SU-DHL-6 (cell line): Measurements from ENCODE around the gene RAVER1.

Experiments
- H2AFZ ChIP-seq: fragments of 200-600 bp; sonication (generic); 2 replicates; pipeline ENCODE4 v1.6.1; 2014; ENCODE audit warnings: low read depth, mild to moderate bottlenecking, moderate library complexity, mixed read lengths, antibody characterized with exemption, low read length; ENCODE audit not compliant: severe bottlenecking
- H3F3A ChIP-seq: fragments of 200-600 bp; shearing (Covaris generic); 2 replicates; pipeline ENCODE4 v1.6.0; 2016; ENCODE audit warnings: antibody characterized with exemption, mild to moderate bottlenecking; ENCODE audit not compliant: insufficient read depth
- H3K27ac ChIP-seq: fragments of 200-600 bp; sonication (generic); 2 replicates; pipeline ENCODE4 v1.5.1; 2016; ENCODE audit warnings: low read depth, mild to moderate bottlenecking, low read length, moderate library complexity, mixed read lengths
- H3K27me3 ChIP-seq: fragments of 200-600 bp; sonication (generic), shearing (Covaris generic); 2 replicates; pipeline ENCODE4 v1.6.0; 2014; ENCODE audit warnings: mild to moderate bottlenecking, low read length
- H3K36me3 ChIP-seq: fragments of 200-600 bp; sonication (generic); 2 replicates; pipeline ENCODE4 v1.6.1; 2014; ENCODE audit warnings: mild to moderate bottlenecking, low read length, mixed read lengths
- H3K4me2 ChIP-seq: fragments of 300-600, 200-600 bp; shearing (Covaris generic), sonication (generic); 2 replicates; pipeline ENCODE4 v1.6.0; 2014; ENCODE audit warnings: low read length, low read depth, mild to moderate bottlenecking; ENCODE audit not compliant: poor library complexity, severe bottlenecking
- H3K4me3 ChIP-seq: fragments of 200-600 bp; sonication (generic); 2 replicates; pipeline ENCODE4 v1.5.1; 2014; ENCODE audit warnings: antibody characterized with exemption, low read length, mild to moderate bottlenecking, mixed read lengths; ENCODE audit not compliant: insufficient read depth, poor library complexity, severe bottlenecking
- H3K79me2 ChIP-seq: fragments of 200-600 bp; sonication (generic); 2 replicates; pipeline ENCODE4 v1.6.1; 2014; ENCODE audit warnings: mild to moderate bottlenecking, low read length, moderate library complexity; ENCODE audit not compliant: insufficient read depth
- H3K9ac ChIP-seq: fragments of 200-600 bp; sonication (generic); 2 replicates; pipeline ENCODE4 v1.7.0; 2014; ENCODE audit warnings: mild to moderate bottlenecking, low read length
- H3K9me2 ChIP-seq: fragments of 200-600 bp; sonication (generic); replicated peaks from 2 replicates; pipeline ENCODE4 v1.6.1; 2014; ENCODE audit warnings: low read length; ENCODE audit not compliant: insufficient read depth
- H3K9me3 ChIP-seq: fragments of 200-600 bp; sonication (generic); 2 replicates; pipeline ENCODE4 v1.6.1; 2014; ENCODE audit warnings: low read length, mixed read lengths; ENCODE audit not compliant: insufficient read depth
- H4K20me1 ChIP-seq: fragments of 200-600 bp; sonication (generic); 2 replicates; pipeline ENCODE4 v1.6.1; 2014; ENCODE audit warnings: low read depth, mild to moderate bottlenecking, antibody characterized with exemption, low read length, moderate library complexity, mixed read lengths
- CTCF ChIP-seq: fragments of 200-600 bp; sonication (generic); IDR thresholded peaks from one replicate; pipeline ENCODE4 v1.5.1; 2017; ENCODE audit warnings: antibody characterized with exemption, mild to moderate bottlenecking, low read length, moderate library complexity; ENCODE audit not compliant: insufficient read depth, poor library complexity, severe bottlenecking
- EZH2phosphoT487 ChIP-seq: fragments of 200-600 bp; sonication (generic), shearing (Covaris generic); conservative IDR thresholded peaks from 2 replicates; pipeline ENCODE4 v1.6.1; 2018; ENCODE audit warnings: mild to moderate bottlenecking, antibody characterized with exemption, low read length, moderate library complexity, mixed read lengths

RAVER1 gene

GRCh38 chr19:10270180-10270615 is 63.1 kb downstream of the RAVER1 start:
- H3K27me3 ChIP-seq: no peaks in the 10 kb centered on the region
- H3K4me2 ChIP-seq: peak overlapping the region; percentile 95
- H2AFZ ChIP-seq: peak overlapping the region; percentile 28
- H3K27ac ChIP-seq: peak overlapping the region; percentile 93
- H3K36me3 ChIP-seq: no peaks in the 10 kb centered on the region
- peaks cover 17% of the 10 kb centered on the region for H3F3A ChIP-seq
- peak overlapping the region; percentile 79 for H3K9ac ChIP-seq
- H3K79me2 ChIP-seq: peaks cover 18% of the 10 kb centered on the region; the same call in 1 of the 2 replicates
- no peak for TF ChIP-seq EZH2phosphoT487
- TF ChIP-seq CTCF: no peak
- H3K4me3 ChIP-seq: peak overlapping the region; percentile 71
- no peaks in the 10 kb centered on the region for H3K9me2 ChIP-seq
- no peaks in the 10 kb centered on the region for H3K9me3 ChIP-seq
- no peaks in the 10 kb centered on the region for H4K20me1 ChIP-seq

- H3K4me3 ChIP-seq: peak overlapping the region; percentile 15
- no peaks in the 10 kb centered on the region for H4K20me1 ChIP-seq
- H3K79me2 ChIP-seq: peaks cover 18% of the 10 kb centered on the region; the same call in 1 of the 2 replicates
- H3K9ac ChIP-seq: peak overlapping the region; percentile 79
- no peaks in the 10 kb centered on the region for H3K9me3 ChIP-seq
- H3K4me2 ChIP-seq: peak overlapping the region; percentile 95
- TF ChIP-seq EZH2phosphoT487: no peak
- TF ChIP-seq CTCF: peak; percentile 79
- peak overlapping the region; percentile 66 for H2AFZ ChIP-seq
- H3K36me3 ChIP-seq: no peaks in the 10 kb centered on the region
- H3K9me2 ChIP-seq: no peaks in the 10 kb centered on the region
- H3F3A ChIP-seq: peaks cover 17% of the 10 kb centered on the region
- peak overlapping the region; percentile 93 for H3K27ac ChIP-seq
- no peaks in the 10 kb centered on the region for H3K27me3 ChIP-seq
Observed at GRCh38 chr19:10269333-10270179, 63.8 kb downstream of the RAVER1 start.

GRCh38 chr19:10268071-10268470 is 65.3 kb downstream of the RAVER1 start:
- no peak overlapping the region for H3K9ac ChIP-seq
- no peaks in the 10 kb centered on the region for H3K9me2 ChIP-seq
- no peak overlapping the region for H3K4me2 ChIP-seq
- peaks cover 17% of the 10 kb centered on the region for H3F3A ChIP-seq
- H3K79me2 ChIP-seq: peaks cover 18% of the 10 kb centered on the region; the same call in 1 of the 2 replicates
- H3K27me3 ChIP-seq: no peaks in the 10 kb centered on the region
- no peak overlapping the region for H3K4me3 ChIP-seq
- no peak overlapping the region for H2AFZ ChIP-seq
- no peaks in the 10 kb centered on the region for H3K9me3 ChIP-seq
- no peaks in the 10 kb centered on the region for H3K36me3 ChIP-seq
- no peaks in the 10 kb centered on the region for H4K20me1 ChIP-seq
- H3K27ac ChIP-seq: no peak overlapping the region
- TF ChIP-seq EZH2phosphoT487 (no peak), CTCF (no peak)
